ENCODE data around the gene OPN5.

- TF ChIP-seq TCF4 (CRISPR knock-in tag; IDR thresholded peaks at IDR 0.05; ENCODE audit: borderline replicate concordance) (no peak), BACH2 (CRISPR knock-in tag; IDR thresholded peaks at IDR 0.05; ENCODE audit: borderline replicate concordance) (no peak), ISL1 (CRISPR knock-in tag; IDR thresholded peaks at IDR 0.05) (no peak), ARNTL (CRISPR knock-in tag; IDR thresholded peaks at IDR 0.05; ENCODE audit: borderline replicate concordance, low read depth) (no peak), PATZ1 (CRISPR knock-in tag; IDR thresholded peaks at IDR 0.05; ENCODE audit: borderline replicate concordance) (no peak), ZNF70 (CRISPR knock-in tag; IDR thresholded peaks at IDR 0.05) (no peak), ZNF8 (CRISPR knock-in tag; IDR thresholded peaks at IDR 0.05) (no peak)
These were observed 22.5 kb upstream of the OPN5 start for GRCh38 chr6:47759364-47759763.

All from SK-N-SH treated with all-trans-retinoic acid at 6 μM for 48 hours (cell line).